H1 (cell line): ENCODE results near the gene C15orf39.

Experiments
- EGR1 ChIP-seq: IDR thresholded peaks from 2 replicates; pipeline ENCODE4 v1.6.1; 2011; ENCODE audit warnings: low read depth, low read length, borderline replicate concordance
- EP300 ChIP-seq, 2 experiments: IDR thresholded peaks; 1 replicate in 1 of 2; 2 replicates in 1 of 2; pipeline ENCODE4 v1.6.1; 2011 to 2012; ENCODE audit warnings: low read depth in 2 of 2, low read length in 2 of 2, mild to moderate bottlenecking in 2 of 2, borderline replicate concordance in 1 of 2, inconsistent platforms in 1 of 2, moderate library complexity in 1 of 2
- EZH2 ChIP-seq: fragments of 200-600 bp; sonication (generic); IDR thresholded peaks from 2 replicates; pipeline ENCODE4 v1.7.1; 2012; ENCODE audit warnings: low read depth, mild to moderate bottlenecking, moderate library complexity, low read length, inconsistent platforms; ENCODE audit not compliant: severe bottlenecking
- POLR2A ChIP-seq, 2 experiments: IDR thresholded peaks; 1 replicate in 1 of 2; 2 replicates in 1 of 2; pipeline ENCODE4 v1.6.1; 2011; ENCODE audit warnings: low read depth in 2 of 2, low read length in 2 of 2, mild to moderate bottlenecking in 2 of 2; ENCODE audit errors: control extremely low read depth in 1 of 2
- POLR2AphosphoS5 ChIP-seq: IDR thresholded peaks from 2 replicates; pipeline ENCODE4 v1.6.1; 2011; ENCODE audit warnings: low read depth, low read length
- RAD21 ChIP-seq, 2 experiments: IDR thresholded peaks in 1 of 2; conservative IDR thresholded peaks in 1 of 2; 2 replicates each; pipeline ENCODE4 v1.6.1; 2011; ENCODE audit warnings: low read depth in 2 of 2, low read length in 2 of 2, improper control_type of control experiment in 1 of 2, inconsistent platforms in 1 of 2, mild to moderate bottlenecking in 1 of 2, moderate library complexity in 1 of 2
- RFX5 ChIP-seq: IDR thresholded peaks from 2 replicates; pipeline ENCODE4 v1.6.1; 2011; ENCODE audit warnings: low read depth, low read length, improper control_type of control experiment, borderline replicate concordance
- SIN3A ChIP-seq, 2 experiments: IDR thresholded peaks in 1 of 2; conservative IDR thresholded peaks in 1 of 2; 2 replicates each; pipeline ENCODE4 v1.6.1; 2011 to 2012; ENCODE audit warnings: low read length in 2 of 2, improper control_type of control experiment in 1 of 2, low read depth in 1 of 2, mild to moderate bottlenecking in 1 of 2
- TF ChIP-seq, protein P1 (sequence below), 3 experiments: IDR thresholded peaks; 1 replicate in 2 of 3; 2 replicates in 1 of 3; pipeline versions ENCODE4 v1.5.1 to v1.6.1; 2011; ENCODE audit warnings: low read length in 3 of 3, mild to moderate bottlenecking in 3 of 3, inconsistent platforms in 2 of 3, low read depth in 1 of 3, moderate library complexity in 1 of 3; ENCODE audit not compliant: insufficient read depth in 1 of 3; ENCODE audit errors: control extremely low read depth in 1 of 3
- TF ChIP-seq, protein P2 (sequence below): IDR thresholded peaks from 2 replicates; pipeline ENCODE4 v1.6.1; 2012; ENCODE audit warnings: low read length, inconsistent platforms

- TF ChIP-seq POLR2A (IDR thresholded peaks at IDR 0.05; ENCODE audit: control extremely low read depth in 1 of 2, low read depth in 2 of 2, low read length in 2 of 2) (no peak), POLR2AphosphoS5 (no peak), SIN3A (conservative IDR thresholded peaks at IDR 0.05 in 1 of 2, IDR thresholded peaks at IDR 0.05 in 1 of 2; ENCODE audit: low read depth in 1 of 2, low read length in 2 of 2) (no peak), EP300 (IDR thresholded peaks at IDR 0.05; ENCODE audit: borderline replicate concordance in 1 of 2, low read depth in 2 of 2, low read length in 2 of 2) (no peak), EGR1 (no peak), EZH2 (no peak), RFX5 (no peak), RAD21 (IDR thresholded peaks at IDR 0.05 in 1 of 2, conservative IDR thresholded peaks at IDR 0.05 in 1 of 2; ENCODE audit: low read depth in 2 of 2, low read length in 2 of 2) (no peak)
- TF ChIP-seq, protein P1, sequence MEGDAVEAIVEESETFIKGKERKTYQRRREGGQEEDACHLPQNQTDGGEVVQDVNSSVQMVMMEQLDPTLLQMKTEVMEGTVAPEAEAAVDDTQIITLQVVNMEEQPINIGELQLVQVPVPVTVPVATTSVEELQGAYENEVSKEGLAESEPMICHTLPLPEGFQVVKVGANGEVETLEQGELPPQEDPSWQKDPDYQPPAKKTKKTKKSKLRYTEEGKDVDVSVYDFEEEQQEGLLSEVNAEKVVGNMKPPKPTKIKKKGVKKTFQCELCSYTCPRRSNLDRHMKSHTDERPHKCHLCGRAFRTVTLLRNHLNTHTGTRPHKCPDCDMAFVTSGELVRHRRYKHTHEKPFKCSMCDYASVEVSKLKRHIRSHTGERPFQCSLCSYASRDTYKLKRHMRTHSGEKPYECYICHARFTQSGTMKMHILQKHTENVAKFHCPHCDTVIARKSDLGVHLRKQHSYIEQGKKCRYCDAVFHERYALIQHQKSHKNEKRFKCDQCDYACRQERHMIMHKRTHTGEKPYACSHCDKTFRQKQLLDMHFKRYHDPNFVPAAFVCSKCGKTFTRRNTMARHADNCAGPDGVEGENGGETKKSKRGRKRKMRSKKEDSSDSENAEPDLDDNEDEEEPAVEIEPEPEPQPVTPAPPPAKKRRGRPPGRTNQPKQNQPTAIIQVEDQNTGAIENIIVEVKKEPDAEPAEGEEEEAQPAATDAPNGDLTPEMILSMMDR (IDR thresholded peaks at IDR 0.05; ENCODE audit: control extremely low read depth in 1 of 3, insufficient read depth in 1 of 3, low read depth in 1 of 3, low read length in 3 of 3) = no peak
- TF ChIP-seq, protein P2, sequence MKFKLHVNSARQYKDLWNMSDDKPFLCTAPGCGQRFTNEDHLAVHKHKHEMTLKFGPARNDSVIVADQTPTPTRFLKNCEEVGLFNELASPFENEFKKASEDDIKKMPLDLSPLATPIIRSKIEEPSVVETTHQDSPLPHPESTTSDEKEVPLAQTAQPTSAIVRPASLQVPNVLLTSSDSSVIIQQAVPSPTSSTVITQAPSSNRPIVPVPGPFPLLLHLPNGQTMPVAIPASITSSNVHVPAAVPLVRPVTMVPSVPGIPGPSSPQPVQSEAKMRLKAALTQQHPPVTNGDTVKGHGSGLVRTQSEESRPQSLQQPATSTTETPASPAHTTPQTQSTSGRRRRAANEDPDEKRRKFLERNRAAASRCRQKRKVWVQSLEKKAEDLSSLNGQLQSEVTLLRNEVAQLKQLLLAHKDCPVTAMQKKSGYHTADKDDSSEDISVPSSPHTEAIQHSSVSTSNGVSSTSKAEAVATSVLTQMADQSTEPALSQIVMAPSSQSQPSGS = no peak
These were observed 48.0 kb downstream of the C15orf39 start for GRCh38 chr15:75249726-75250125.
